Ovary (tissue), 9 donors: ENCODE measurements around the gene ZCWPW1. TPM values are rescaled to one million over a fixed set of nuclear protein-coding genes. Genes with fewer than 3 reads are reported as not detected.
"Not testable (repeated sequence)": the region's sequence is repeated elsewhere in the genome, so short reads cannot be mapped to it uniquely, and the experiment has no call there.

Experiments
- DNase-seq, 5 donors: peaks; one replicate each; pipeline ENCODE4 v3.0.0-alpha.2; 2019 to 2020
- H3K27ac ChIP-seq, 2 donors: fragments of 200-600 bp; one replicate each; pipeline versions ENCODE4 v1.5.1 to v1.8.0; 2019 to 2022
- H3K27me3 ChIP-seq: fragments of 200-600 bp; one replicate; pipeline ENCODE4 v1.8.0; 2022
- H3K36me3 ChIP-seq: fragments of 200-600 bp; sonication (generic); one replicate; pipeline ENCODE4 v1.5.1; 2019
- H3K4me1 ChIP-seq: one replicate; pipeline ENCODE4 v1.8.1; 2013; ENCODE audit warnings: mild to moderate bottlenecking, moderate library complexity; ENCODE audit not compliant: insufficient read depth
- H3K4me3 ChIP-seq: fragments of 200-600 bp; sonication (generic); one replicate; pipeline ENCODE4 v1.5.1; 2017
- H3K9me3 ChIP-seq, 2 donors: fragments of 200-600 bp in 1 of 2; sonication (generic) in 1 of 2; one replicate each; pipeline versions ENCODE4 v1.5.1 to v1.8.1; 2013 to 2019; ENCODE audit warnings: mild to moderate bottlenecking in 1 of 2, moderate library complexity in 1 of 2
- CTCF ChIP-seq, 3 donors: fragments of 450-650 bp in 2 of 3; fragments of 200-600 bp in 1 of 3; IDR thresholded peaks; one replicate each; pipeline versions ENCODE4 v1.5.1 to v1.8.0; 2016 to 2022; ENCODE audit warnings: antibody characterized with exemption in 3 of 3, mild to moderate bottlenecking in 1 of 3
- EP300 ChIP-seq: sonication (generic); formaldehyde crosslinking; IDR thresholded peaks from one replicate; pipeline ENCODE4 v1.6.1; 2017; ENCODE audit warnings: antibody characterized with exemption
- POLR2A ChIP-seq: fragments of 450-650 bp; IDR thresholded peaks from one replicate; pipeline ENCODE4 v1.6.1; 2017; ENCODE audit warnings: antibody characterized with exemption, mild to moderate bottlenecking, moderate library complexity
- WGBS, 3 donors: extraction: QIAGEN DNeasy Blood & Tissue Kit in 1 of 3; methylation state at CpG; one replicate each; pipeline versions ENCODE4 v1.1.5 to v1.1.7; 2013 to 2017; 5-methylcytosine and 5-hydroxymethylcytosine counted together
- intact Hi-C, 4 donors: fragments of 100-400 bp; cut with DNase I; formaldehyde crosslinking; loops; one replicate each; pipeline versions ENCODE4 v1.11.0 to v1.15.1; 2022 to 2023
- polyA plus RNA-seq, 2 donors: library from polyadenylated mRNA; stranded (reverse); fragments of 200-250 nt in 1 of 2; fragments of 350-450 nt in 1 of 2; fragmentation: Illumina TruSeq in 1 of 2; extraction: RNeasy Lipid Tissue Mini Kit (QIAGEN cat#74804) in 1 of 2; gene quantifications; one replicate each; pipeline ENCODE4 v1.2.3, GENCODE V29; 2013 to 2014
- total RNA-seq, 7 donors: library from RNA; depleted of rRNA in 2 of 7; stranded (reverse); fragments of >200 nt in 2 of 7; fragmentation: NEBNext Ultra II Directional in 3 of 7; extraction: Animal tissue kit (Norgen Biotek cat#: 25700) in 3 of 7; gene quantifications; one replicate each; pipeline versions ENCODE4 v1.1.0 to v1.2.4, GENCODE V29; 2016 to 2023
- donor health status: DM: no; HTN: no; CAD: no; lungs with moderate emphysema.
- donor health status: DM: no; HTN: no; CAD: no.
- donor health status: Bipolar disorder and iron deficiency.
- donor health status: DM: yes; HTN: yes; CAD: no.
- donor health status: DM: no; HTN: no; CAD: no.
- donor health status: DM: yes; HTN: yes; CAD: no.

ZCWPW1 gene
- total and polyA plus RNA-seq, 9 donors, result 2.6 to 9.3 (median 6.2) TPM

DNA sequence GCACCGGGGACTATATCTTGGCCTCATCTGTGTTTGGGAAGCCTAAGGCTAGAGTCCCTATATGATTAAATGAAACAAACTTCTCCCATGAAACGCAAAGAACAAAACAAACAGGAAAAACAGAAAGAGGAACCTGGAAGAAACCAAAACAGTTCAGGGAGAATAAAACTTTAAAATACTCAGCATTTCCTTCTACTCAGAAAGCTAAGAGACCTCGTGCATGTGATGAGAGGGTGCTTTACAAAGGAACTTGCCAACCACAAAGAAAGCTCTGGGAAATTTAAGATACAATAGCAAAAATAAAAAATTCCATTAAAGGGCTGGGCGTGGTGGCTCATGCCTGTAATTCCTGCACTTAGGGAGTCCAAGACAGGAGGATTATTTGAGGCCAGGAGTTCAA, 48.3 kb downstream of the ZCWPW1 start:
- H3K27me3 ChIP-seq, result no peaks in the 10 kb centered on the region
- no peak overlapping the region for H3K4me3 ChIP-seq
- H3K9me3 ChIP-seq, result no peaks in the 10 kb centered on the region
- no peak overlapping the region for H3K27ac ChIP-seq
- no peaks in the 10 kb centered on the region for H3K36me3 ChIP-seq
- DNase-seq, result no peak
- WGBS, 3 donors, result 63 to 67% (median 63%) methylated on average over 4 of the region's 4 CpGs
- intact Hi-C loops, result no loop called here
- H3K4me1 ChIP-seq, result peaks cover 1% of the 10 kb centered on the region
- TF ChIP-seq POLR2A, result no peak
- TF ChIP-seq CTCF (IDR thresholded peaks at IDR 0.05), result no peak
- no peak for TF ChIP-seq EP300

DNA sequence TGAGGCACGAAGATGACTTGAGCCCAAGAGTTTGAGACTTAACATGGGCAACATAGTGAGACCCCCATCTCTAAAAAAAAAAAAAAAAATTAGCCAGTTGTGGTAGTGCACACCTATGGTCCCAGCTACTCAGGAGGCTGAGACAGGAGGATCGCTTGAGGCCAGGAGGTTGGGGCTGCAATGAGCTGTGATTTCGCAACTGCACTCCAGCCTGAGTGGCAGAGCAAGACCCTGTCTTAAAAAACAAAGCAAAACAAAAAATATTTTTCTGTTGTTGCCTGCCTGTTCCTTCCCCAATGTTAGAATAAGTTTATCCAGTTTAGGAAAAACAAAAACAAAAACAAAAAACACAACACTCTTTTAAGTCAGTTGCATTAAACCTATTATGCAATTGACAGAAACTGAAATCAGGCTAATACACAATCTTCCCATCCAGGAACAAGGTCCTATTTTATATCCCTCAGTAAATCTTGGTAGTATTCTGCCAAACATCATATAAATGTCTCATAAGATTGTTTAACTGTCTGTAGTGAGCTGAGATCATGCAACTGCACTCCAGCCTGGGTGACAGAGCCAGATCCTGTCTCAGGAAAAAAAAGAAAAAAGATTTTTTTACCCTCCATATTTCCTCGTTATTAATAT, 50.3 kb downstream of the ZCWPW1 start:
- intact Hi-C loops, result no loop called here
- Histone ChIP-seq H3K4me1 (peaks cover 1% of the 10 kb centered on the region), H3K9me3 (no peaks in the 10 kb centered on the region), H3K36me3 (no peaks in the 10 kb centered on the region), H3K27ac (no peak overlapping the region), H3K4me3 (no peak overlapping the region), H3K27me3 (no peaks in the 10 kb centered on the region)
- WGBS, 3 donors, result 89 to 92% (median 92%) methylated on average over 4 of the region's 4 CpGs
- TF ChIP-seq POLR2A (no peak), EP300 (no peak), CTCF (IDR thresholded peaks at IDR 0.05) (no peak)
- no peak for DNase-seq

GRCh38 chr7:100376066-100376465, 52.4 kb downstream of the ZCWPW1 start:
- no peaks in the 10 kb centered on the region for H3K36me3 ChIP-seq
- no peaks in the 10 kb centered on the region for H3K9me3 ChIP-seq

DNA sequence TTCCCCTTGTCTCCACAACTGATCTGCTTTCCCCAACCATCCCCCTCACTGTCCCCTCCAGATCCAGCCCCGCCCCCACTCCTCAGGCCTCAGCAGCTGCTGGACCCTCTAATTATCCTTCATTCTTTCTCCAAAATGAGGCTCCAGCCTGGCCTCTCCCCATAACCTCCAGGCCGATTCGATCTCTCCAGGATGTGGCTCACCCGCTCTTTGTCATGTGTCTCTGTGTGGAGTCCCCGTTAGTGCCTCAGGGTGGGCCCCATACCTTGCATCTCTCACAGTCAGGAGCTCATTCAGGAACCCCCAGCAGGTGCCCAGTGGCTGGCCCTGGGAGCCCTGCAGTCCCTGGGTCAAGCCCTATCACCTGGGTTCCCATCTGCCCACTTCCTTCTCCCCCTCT, 53.9 kb downstream of the ZCWPW1 start:
- H3K4me1 ChIP-seq, result peaks cover 1% of the 10 kb centered on the region
- H3K4me3 ChIP-seq, result no peak overlapping the region
- TF ChIP-seq EP300, result no peak
- no peak for TF ChIP-seq POLR2A
- no peak for TF ChIP-seq CTCF (IDR thresholded peaks at IDR 0.05)
- no peak for DNase-seq
- no peaks in the 10 kb centered on the region for H3K9me3 ChIP-seq
- intact Hi-C loops, result no loop called here
- H3K27ac ChIP-seq, result no peak overlapping the region
- H3K36me3 ChIP-seq, result no peaks in the 10 kb centered on the region
- no peaks in the 10 kb centered on the region for H3K27me3 ChIP-seq
- 83 to 90% (median 89%) methylated on average over 5 of the region's 5 CpGs for WGBS, 3 donors

More at GRCh38 chr7:100376066-100376465, 52.4 kb downstream of the ZCWPW1 start:
- Histone ChIP-seq H3K4me3 (no peak overlapping the region), H3K27me3 (no peaks in the 10 kb centered on the region), H3K27ac (no peak overlapping the region), H3K4me1 (peaks cover 1% of the 10 kb centered on the region)
- WGBS, 3 donors, result 86 to 94% (median 88%) methylated on average over 3 of the region's 3 CpGs
- intact Hi-C loops, result no loop called here
- TF ChIP-seq EP300 (no peak), POLR2A (no peak), CTCF (IDR thresholded peaks at IDR 0.05) (no peak)
- DNase-seq, result no peak

GRCh38 chr7:100373870-100374598, 54.5 kb downstream of the ZCWPW1 start:
- H3K36me3 ChIP-seq, H3K4me1 ChIP-seq, H3K4me3 ChIP-seq, H3K27me3 ChIP-seq, H3K27ac ChIP-seq, DNase-seq, intact Hi-C loops, H3K9me3 ChIP-seq: not testable (repeated sequence)
- 74 to 78% (median 75%) methylated on average over 15 of the region's 15 CpGs for WGBS, 3 donors
